ENCODE data around the gene WHRN. TPM values are rescaled to one million over a fixed set of nuclear protein-coding genes. Genes with fewer than 3 reads are reported as not detected.
A peak's percentile ranks its signal among the peaks of the same experiment; 100 is the strongest.

The WHRN gene
- total RNA-seq, 4 donors from 2014 or later: 5.4 to 23.6 (median 8.5) TPM

GRCh38 chr9:114394523-114395333 is 110.5 kb downstream of the WHRN start:
- Histone ChIP-seq H3K36me3 (no peaks in the 10 kb centered on the region), H3K4me3 (no peak overlapping the region), H3K27me3 (no peaks in the 10 kb centered on the region), H3K9me3 (no peaks in the 10 kb centered on the region), H3K4me1 (peaks cover 14 to 77% (median 66%) of the 10 kb centered on the region in 4 donors), H3K27ac (peak overlapping the region; percentile 90 to 92 (median 91))
- in situ Hi-C loops (cut with MboI; ENCODE audit: low pct_ligation_motif_present in 1 of 4, low pct_unique_long_range_greater_than_20kb in 1 of 4, low sequenced_read_pairs in 3 of 4): no loop called here
- WGBS, 2 donors (ENCODE audit: low coverage in 1 of 2): 39 to 48% methylated on average over 3 to 7 of the region's 7 CpGs
- intact Hi-C loops (cut with DNase I; ENCODE audit: low total_unique reads): loop anchor here (5.0 to 10.0 kb wide), 2 partner anchors 50 to 638 kb away; no protein-coding TSS in a partner anchor
- no peak for TF ChIP-seq EP300 (IDR thresholded peaks at IDR 0.05; ENCODE audit: low read depth)
- no peak for DNase-seq

- H3K27me3 ChIP-seq: no peaks in the 10 kb centered on the region
- TF ChIP-seq CTCF (IDR thresholded peaks at IDR 0.05): no peak
- TF ChIP-seq EP300 (IDR thresholded peaks at IDR 0.05; ENCODE audit: low read depth): no peak
- TF ChIP-seq POLR2AphosphoS5 (IDR thresholded peaks at IDR 0.05): peak in 2 of 3 donors; percentile 44 to 60
- no peak for TF ChIP-seq POLR2A (IDR thresholded peaks at IDR 0.05)
- DNase-seq: peak; percentile 72
- peak overlapping the region; percentile 90 to 92 (median 91) for H3K27ac ChIP-seq
- whole genome bisulfite sequencing, 2 donors (ENCODE audit: low coverage in 1 of 2): 19 to 26% methylated on average over 3 of the region's 3 CpGs
- in situ Hi-C loops (cut with MboI; ENCODE audit: low pct_ligation_motif_present in 1 of 4, low pct_unique_long_range_greater_than_20kb in 1 of 4, low sequenced_read_pairs in 3 of 4) (no loop called here), intact Hi-C loops (cut with DNase I; ENCODE audit: low total_unique reads) (loop anchor here (10.0 kb wide), 1 partner anchor 48 kb away; no protein-coding TSS in a partner anchor)
- H3K36me3 ChIP-seq: no peaks in the 10 kb centered on the region
- peaks cover 29 to 93% (median 82%) of the 10 kb centered on the region in 4 donors for H3K4me1 ChIP-seq
- H3K4me3 ChIP-seq: no peak overlapping the region
- no peaks in the 10 kb centered on the region for H3K9me3 ChIP-seq
These were observed 112.5 kb downstream of the WHRN start for GRCh38 chr9:114392749-114393112.

DNA sequence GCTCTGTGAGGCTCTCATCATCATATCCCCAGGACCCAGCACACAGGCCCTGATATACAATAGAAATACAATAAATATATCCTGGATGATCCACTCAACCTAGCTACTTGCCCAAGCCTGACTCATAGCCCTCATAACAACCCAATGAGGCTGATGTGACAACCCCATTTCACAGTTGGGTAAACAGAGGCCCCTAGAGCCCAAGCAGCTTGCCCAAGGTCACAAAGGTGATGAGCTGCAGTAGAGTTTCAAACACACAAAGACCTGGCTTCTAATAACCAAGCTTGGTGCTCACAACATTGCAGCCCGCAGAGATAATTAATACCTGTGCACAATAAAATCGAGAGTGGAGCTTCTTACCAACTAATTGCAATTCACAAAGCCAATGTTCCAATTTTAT is 114.3 kb downstream of the WHRN start:
- 75 to 83% methylated on average over 2 of the region's 2 CpGs for WGBS, 2 donors (ENCODE audit: low coverage in 1 of 2)
- Histone ChIP-seq H3K9me3 (no peaks in the 10 kb centered on the region), H3K27me3 (no peaks in the 10 kb centered on the region), H3K36me3 (no peaks in the 10 kb centered on the region), H3K27ac (peak overlapping the region in 3 of 4 donors; percentile 3 to 91 (median 90)), H3K4me1 (peaks cover 33 to 94% (median 86%) of the 10 kb centered on the region in 4 donors), H3K4me3 (no peak overlapping the region)
- TF ChIP-seq CTCF (IDR thresholded peaks at IDR 0.05): no peak
- no peak for TF ChIP-seq POLR2AphosphoS5 (IDR thresholded peaks at IDR 0.05)
- TF ChIP-seq POLR2A (IDR thresholded peaks at IDR 0.05): no peak
- TF ChIP-seq EP300 (IDR thresholded peaks at IDR 0.05; ENCODE audit: low read depth): no peak
- DNase-seq: no peak
- intact Hi-C loops (cut with DNase I; ENCODE audit: low total_unique reads): loop anchor here (10.0 kb wide), 1 partner anchor 46 kb away; no protein-coding TSS in a partner anchor
- in situ Hi-C loops (cut with MboI; ENCODE audit: low pct_ligation_motif_present in 1 of 4, low pct_unique_long_range_greater_than_20kb in 1 of 4, low sequenced_read_pairs in 3 of 4): no loop called here

GRCh38 chr9:114389612-114390368 is 115.5 kb downstream of the WHRN start:
- intact Hi-C loops (cut with DNase I; ENCODE audit: low total_unique reads) (loop anchor here (10.0 kb wide), 1 partner anchor 45 kb away; no protein-coding TSS in a partner anchor), in situ Hi-C loops (cut with MboI; ENCODE audit: low pct_ligation_motif_present in 1 of 4, low pct_unique_long_range_greater_than_20kb in 1 of 4, low sequenced_read_pairs in 3 of 4) (no loop called here)
- peaks cover 26 to 94% (median 86%) of the 10 kb centered on the region in 4 donors for H3K4me1 ChIP-seq
- no peak for DNase-seq
- no peak for TF ChIP-seq POLR2A (IDR thresholded peaks at IDR 0.05)
- no peak for TF ChIP-seq CTCF (IDR thresholded peaks at IDR 0.05)
- no peak for TF ChIP-seq POLR2AphosphoS5 (IDR thresholded peaks at IDR 0.05)
- no peak for TF ChIP-seq EP300 (IDR thresholded peaks at IDR 0.05; ENCODE audit: low read depth)
- WGBS, 2 donors (ENCODE audit: low coverage in 1 of 2): 77 to 88% methylated on average over 3 to 7 of the region's 7 CpGs
- H3K27me3 ChIP-seq: no peaks in the 10 kb centered on the region
- H3K4me3 ChIP-seq: no peak overlapping the region
- H3K9me3 ChIP-seq: no peaks in the 10 kb centered on the region
- no peaks in the 10 kb centered on the region for H3K36me3 ChIP-seq
- H3K27ac ChIP-seq: peak overlapping the region; percentile 86 to 91 (median 90)

Data from transverse colon (tissue), 4 donors.